ENCODE data around the gene AGBL4.
A peak's percentile ranks its signal among the peaks of the same experiment; 100 is the strongest.
"Not testable (repeated sequence)": the region's sequence is repeated elsewhere in the genome, so short reads cannot be mapped to it uniquely, and the experiment has no call there.

Gene AGBL4

DNA sequence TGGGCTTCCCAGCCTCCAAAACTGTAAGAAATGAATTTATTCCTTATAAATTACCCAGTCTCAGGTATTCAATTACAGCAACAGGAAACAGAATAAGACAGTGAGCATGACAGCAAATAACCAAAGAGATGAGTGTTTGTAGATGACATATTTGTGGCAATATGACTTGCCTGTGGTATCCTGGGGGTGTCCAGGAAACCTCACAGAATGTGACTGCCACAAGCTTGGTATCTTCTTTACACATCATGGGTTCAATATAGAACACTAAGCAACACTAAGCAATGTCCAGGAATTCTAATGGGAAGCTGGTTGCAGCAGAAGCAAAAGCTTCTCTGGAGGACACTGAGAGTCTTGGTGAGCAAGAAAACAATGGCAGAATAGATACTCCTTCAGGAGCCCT, 1010.7 kb downstream of the AGBL4 start:
- DNase-seq = peak; percentile 59

DNA sequence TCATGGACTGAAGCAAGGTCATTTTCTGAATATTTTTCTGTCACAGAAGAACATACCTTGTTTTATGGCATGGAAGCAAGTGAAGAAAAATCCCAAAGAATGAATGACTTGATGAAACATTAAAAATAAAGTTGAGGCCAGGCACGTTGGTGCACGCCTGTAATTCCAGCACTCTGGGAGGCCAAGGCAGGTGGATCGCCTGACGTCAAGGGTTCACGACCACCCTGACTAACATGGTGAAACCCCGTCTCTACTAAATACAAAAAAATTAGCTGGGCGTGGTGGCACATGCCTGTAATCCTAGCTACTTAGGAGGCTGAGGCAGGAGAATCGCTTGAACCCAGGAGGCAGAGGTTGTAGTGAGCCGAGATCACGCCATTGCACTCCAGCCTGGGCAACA, 1020.8 kb downstream of the AGBL4 start:
- not testable (repeated sequence) for DNase-seq

DNA sequence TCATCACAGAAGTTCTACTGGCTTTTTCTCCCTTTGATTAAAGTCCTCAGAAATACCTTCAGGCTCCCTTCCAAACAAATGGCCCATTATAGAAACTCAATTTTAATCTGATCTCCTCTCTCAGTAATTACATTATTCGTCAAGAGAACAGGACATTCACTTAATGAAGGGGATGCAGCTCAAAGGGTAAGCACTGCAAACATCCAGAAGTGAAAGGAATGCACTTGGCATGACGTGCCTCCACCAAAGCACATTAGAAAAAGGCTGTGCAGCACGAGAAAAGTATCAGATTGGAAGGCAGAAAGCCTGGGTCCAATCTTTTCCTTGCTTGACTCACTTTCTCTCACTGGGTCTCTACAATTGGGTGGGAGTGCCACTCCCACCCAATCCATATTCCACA, 1024.4 kb downstream of the AGBL4 start:
- no peak for DNase-seq

DNA sequence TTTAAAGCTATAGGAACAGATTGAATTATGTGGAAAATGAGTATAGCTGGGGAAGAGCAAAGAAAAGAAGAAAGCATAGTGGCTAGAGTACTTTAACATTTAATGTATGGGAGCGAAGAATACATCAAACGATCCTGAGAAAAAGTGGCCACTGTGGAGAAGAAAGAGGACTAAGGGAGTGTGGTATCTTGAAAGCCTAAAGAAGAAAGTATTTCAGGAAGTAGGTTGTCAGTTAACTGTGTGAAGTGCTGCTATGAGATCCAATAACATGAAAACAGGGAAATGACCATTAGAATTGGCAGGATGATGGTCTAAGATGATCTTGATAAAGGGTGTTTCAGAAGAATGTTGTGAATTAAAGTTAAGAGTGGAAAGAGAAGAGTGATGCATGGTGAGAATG, 1027.4 kb downstream of the AGBL4 start:
- no peak for DNase-seq

DNA sequence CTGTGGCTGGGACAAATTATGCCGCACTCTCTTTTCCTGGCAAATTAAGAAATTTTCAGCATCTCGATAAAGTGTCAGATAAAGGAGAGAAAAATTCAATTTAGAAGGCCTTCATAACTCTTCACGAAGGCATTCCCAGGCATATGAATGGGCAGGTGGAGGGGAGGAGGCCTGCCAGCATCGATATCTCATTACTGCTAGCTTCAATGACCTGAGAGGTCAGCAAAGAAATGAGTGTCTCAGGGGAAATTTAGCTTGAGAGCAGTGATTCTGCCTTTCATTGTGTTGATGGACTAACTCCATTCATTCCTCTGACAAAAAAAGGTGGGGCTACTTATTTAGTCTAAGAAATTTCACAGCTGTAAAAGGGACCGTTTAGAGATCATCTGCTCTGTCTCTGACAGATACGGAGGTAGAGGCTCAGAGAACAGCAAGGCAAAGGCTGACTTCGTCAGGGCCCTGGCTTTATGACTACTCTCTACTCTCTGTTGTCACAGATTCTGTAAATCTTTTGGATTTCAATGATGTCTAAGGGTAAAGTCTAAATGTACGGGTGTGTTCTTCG, 1035.0 kb downstream of the AGBL4 start:
- DNase-seq = no peak

DNA sequence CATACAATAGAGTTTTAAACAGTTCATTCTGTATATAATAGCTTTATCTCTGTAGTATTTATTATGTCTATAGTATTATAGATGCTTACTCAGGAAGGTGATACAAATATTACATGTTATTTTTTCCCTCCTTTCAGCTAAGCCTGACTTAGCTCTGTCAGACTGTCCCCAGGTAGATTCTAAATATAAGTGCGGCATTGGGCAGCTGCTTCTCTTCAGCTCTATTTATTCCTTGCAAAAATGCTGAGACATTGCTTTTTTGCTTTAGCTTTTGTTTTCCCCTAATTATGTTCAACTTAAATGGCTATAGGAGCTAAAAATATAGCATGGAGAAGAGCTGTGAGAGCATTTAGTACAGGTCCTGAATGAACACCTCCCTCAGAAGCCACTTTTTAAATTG, 1043.8 kb downstream of the AGBL4 start:
- DNase-seq = no peak

DNA sequence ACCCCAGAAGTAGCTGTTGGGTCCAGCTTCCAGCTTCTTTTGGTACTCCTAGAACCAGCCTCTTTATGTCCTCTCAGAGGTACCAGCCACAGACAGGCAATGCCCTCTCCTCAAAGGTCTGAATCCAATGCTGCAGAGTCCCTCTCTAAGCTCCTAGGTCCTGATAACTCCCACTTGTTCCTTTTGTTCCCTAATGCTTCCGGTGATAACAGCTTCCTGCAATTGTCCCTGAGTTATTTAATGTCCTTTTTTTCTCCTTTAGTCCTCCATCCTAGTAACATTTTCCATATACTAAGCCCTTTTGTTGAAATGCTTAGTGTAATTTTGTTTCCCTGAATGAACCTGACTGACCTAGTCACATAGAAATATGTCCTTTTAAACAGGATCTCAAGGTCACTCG, 1045.3 kb downstream of the AGBL4 start:
- DNase-seq = no peak

DNA sequence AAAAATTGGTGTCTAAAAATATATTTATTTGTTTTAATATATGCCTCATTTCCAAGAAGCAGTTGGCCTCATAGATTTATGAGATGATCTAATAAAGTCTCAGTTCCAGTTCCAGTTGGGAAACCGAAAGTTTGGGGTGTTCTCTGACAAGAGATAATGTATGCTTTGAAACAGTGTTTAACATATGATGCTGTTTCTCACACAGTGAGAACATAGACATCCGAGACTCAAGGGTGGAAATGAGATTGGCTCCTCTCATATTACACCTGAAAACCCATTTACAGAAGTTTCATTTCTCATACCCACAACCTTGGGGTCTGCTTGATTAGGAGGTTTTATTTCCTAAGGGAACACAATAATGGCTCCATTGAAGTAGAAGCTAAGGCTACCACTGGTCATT, 1046.5 kb downstream of the AGBL4 start:
- no peak for DNase-seq

DNA sequence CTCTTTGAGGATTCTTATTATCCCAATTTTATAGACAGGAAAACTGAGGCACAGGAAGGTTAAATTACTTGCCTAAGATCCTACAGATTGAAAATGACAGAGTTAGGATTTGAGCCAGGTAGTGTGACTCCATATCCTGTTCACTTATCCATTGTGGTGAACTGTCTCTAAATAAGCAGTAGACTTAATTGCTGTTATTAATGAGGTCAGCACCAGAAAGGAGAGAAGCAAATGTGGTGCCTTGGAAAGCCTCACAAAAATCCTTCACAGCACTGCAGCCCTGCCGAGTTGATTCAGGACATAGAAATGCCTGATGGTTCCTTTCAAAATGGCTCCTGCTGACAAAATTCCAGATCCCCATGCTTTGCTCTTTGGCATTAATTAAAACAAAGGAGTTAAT, 1053.8 kb downstream of the AGBL4 start:
- peak; percentile 59 for DNase-seq

DNA sequence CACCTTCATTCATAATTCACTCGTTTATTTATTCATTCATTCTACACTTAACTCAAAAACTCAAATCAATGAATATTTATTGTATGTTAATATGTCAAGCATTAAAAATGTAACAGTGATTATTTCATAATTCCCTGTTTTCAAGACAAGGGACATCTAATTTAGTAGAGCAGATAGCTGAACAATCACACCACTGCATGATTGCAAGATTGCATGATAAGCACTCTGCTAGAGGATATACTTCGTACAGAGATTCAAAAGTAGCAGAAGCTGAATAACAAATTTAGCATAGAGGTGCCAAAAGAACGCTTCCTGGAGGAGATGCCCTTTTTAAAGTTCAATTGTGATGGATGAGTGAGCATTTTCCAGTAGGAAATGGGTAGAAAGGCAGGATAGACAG, 1056.4 kb downstream of the AGBL4 start:
- DNase-seq = no peak

DNA sequence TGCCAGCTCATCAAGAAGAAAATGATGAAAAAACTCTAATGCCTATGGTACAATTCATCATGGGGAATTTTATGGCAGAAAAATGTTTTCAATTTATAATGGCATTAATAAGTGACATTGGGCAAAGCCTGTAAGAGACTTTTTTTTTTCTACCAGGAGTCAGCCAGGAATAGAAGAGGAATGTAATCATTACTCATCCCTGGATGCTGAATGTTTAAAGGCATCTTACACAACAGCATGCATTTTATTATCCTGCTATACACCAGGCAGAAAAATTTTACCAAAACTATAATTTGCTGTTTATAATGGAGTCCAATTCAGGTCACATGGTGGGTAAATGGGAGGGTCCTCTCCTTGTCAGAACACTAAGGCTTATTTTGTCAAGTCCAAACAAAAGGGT, 1057.2 kb downstream of the AGBL4 start:
- peak; percentile 75 for DNase-seq

DNA sequence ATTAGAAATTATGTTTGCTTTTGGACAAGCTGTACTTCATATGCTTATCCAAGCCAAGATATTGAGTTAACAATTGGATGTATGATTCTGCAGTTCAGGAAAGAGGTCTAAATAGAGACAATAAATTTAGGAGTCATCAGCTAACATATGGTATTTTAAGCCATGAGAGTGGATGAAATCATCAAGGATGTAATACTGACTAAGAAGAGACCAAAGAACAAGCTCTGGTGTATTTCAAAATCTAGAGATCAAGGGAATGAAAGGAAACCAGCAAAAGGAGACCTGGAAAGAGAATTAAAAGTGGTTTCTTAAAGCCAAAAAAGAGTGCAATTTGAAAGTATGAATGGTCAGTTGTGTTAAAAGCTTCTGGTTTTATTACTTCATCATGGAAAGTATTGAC, 1063.4 kb downstream of the AGBL4 start:
- DNase-seq = no peak

DNA sequence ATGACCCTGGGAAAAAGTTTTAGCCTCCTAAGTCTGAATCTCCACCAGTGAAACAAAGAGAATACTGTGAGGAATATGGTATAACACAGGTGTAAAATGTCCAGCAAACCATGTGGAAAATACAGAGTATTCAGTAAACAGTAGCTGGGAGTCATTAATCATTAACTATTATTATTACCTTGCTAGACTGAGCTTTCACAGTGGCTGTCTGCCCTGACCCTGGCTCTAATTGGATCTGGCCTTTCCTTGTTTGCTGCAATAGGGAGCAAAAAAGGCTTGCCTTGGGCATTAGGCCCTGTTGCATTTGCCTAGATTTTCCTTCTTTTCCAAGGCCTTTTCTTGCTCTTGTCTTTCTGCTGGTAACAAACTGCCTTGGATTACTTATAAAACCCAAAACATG, 1068.0 kb downstream of the AGBL4 start:
- no peak for DNase-seq

DNA sequence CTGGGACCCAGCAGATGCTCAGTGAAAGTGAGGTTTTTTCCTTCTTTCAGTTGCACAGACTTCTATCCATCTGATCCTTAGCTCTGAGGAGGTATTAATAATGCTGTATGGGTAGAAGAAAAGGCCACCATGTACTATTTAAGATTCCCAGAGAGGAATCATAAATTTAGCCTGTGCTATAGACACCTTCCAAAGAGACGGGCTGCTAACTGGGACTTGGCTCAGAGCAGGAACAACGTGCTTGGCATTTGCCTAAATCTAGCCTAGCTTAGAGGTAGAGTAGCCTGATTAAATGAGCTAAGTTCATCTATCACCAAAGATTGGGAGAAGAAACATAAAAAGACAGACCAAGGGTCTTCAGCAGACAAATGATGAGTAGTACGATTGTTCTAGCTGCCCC, 1070.1 kb downstream of the AGBL4 start:
- DNase-seq = no peak

DNA sequence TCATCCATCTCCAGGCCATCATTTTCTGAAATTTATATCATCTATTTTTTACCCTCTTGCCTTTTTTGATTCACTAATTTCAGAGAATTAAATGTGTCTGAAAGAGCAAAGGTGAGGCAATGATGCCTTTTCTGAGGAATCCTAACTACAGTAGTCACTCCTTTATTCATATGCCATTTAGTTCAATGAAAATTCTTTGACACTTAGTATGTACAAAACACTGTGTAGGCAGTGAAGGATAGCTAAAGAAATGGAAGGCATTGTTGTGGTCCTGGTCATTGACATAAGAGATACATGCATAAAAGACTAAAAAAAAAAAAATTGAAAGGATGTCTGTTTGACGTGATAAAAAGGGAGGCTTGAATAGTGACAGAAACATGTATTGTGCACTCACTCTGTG, 1075.2 kb downstream of the AGBL4 start:
- peak; percentile 54 for DNase-seq

DNA sequence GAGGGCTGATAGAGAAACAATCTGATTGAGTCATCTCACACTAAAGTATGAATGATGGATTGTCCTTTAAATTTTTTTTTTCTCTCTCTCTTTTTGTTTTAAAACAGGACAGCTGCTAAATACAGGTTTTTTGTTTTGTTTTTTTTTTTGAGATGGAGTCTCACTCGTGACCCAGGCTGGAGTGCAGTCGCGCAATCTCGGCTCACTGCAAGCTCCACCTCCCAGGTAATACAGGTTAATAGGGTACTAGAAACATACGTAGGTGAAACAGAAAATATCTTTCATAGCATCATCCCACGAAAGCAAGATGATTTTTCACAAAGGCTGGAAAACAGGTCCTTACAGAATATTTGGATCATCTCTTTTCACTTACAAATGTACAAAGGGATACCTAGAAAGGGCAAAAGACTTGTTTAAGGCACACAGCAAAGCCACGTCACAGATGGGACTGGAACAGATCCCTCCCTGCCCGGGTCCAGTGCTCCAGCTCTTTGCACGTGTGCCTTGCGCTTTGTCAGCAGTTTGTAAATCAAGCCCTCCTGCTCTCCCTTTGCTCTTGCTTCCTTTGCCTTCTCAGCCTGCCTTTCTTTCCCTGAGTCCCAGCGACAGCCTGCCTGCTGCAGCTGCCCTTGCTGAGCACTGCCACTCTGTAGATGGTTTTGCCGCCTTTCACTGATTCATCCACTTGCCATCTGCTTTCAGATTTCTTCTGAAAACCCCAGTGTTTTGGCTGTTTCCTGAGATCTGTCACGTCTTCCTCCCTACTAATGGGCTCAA, 1075.8 kb downstream of the AGBL4 start:
- DNase-seq = peak; percentile 65

DNA sequence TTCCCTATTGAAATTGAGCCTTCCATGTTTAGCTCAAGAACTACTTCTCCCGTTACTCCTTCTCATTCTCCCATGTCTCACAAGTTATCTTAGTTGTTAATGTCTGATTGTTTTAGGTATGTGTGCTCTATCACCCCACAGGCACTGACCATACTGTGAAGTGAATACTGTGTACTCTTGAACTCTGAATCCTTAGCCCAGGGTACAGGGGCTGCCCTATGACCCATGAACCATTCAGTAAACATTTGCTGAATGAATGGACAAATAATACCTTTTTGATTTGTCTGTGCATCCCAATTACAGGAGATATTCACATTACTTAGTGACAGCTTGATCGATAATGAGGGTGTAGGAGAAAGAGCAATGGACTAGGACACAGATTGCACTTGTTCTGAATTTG, 1077.7 kb downstream of the AGBL4 start:
- no peak for DNase-seq

DNA sequence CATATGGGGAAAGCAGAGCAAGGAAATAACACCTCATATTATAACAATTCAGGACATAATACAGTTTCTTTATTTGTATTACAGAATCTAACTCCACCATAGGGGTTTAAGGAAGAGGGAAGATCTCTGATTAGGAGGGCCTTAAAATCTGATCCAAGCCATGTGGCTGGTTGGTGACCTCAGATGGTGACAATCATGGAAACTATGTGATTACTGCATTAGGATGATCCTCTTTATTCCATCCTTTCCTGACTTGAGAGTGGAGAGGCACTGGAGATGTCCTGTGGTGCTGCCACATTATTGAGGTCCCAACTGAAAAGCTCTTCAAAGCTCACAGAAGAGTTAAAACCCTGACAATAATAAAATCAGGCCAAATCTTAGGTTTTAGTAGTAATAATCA, 1078.9 kb downstream of the AGBL4 start:
- peak; percentile 49 for DNase-seq

DNA sequence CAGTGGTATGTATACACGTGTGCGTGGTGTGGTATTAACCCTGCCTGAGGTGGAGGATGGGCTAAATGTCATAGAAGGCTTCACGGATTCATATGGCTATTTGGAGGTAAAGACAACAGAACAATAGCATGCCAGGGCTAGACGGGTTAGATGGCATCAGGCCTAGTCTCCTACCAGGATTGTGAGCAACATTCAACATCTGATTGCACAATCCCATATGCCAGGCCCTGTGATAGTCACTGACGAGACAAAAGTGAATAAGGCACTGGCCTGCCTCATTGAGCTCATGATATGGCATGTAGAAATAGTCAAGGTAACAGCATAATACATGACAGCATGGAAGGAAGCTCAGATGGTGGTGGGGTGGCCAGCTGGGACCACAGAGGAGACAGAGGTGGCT, 1079.9 kb downstream of the AGBL4 start:
- DNase-seq = no peak

DNA sequence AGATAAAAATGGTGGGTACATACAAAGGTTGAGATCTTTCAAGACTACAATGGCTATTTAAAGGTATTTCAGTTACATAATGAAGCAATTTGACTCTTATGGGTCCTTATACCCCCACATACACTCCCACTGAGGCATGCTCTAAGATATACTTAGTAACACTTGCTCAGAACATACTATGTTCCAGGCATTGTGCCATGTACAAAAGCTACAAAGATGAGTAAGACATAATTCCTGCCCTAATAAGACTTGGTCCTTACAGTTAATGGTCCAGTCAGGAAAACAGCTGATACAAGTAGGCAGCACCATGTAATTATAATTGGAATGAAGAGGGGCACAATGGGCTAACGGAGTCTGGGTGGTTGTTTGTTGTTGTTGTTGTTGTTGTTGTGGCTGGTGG, 1080.4 kb downstream of the AGBL4 start:
- DNase-seq = peak; percentile 90

DNA sequence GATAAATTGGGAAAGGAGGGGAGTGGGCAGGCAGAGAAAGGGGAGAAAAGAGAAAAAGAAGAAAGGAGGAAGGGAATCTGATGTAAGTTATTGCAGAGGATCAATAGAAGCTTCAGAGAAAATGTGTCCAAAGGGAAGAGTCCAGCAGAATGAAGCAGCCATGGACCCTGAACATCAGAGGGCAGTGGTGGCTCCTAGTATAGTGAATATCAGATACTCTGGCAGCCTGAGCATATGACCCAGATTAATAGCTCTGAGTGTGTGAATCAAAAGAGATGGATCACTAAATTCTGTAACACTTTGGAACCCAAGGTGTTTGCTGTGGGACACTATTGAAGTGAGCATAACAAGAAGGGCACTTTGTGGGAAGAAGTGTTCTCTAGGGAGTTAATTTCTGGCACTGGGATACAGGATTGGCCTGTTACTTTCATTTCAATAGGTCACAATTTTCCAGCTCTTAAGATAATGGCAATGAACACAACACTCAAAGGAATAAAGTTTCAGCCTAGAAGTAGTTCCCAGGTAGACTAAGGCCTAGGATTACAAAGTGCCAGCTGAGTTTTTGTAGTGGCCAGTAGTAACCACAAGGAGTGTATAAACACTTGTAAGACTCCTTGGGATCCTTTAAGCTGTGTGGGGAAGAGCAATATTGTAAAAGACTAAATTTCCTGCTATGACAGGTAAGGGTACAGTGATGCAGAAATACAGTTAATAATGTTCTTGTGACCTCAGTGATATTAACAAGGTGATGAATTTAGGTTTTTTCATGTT, 1082.6 kb downstream of the AGBL4 start:
- DNase-seq = no peak

DNA sequence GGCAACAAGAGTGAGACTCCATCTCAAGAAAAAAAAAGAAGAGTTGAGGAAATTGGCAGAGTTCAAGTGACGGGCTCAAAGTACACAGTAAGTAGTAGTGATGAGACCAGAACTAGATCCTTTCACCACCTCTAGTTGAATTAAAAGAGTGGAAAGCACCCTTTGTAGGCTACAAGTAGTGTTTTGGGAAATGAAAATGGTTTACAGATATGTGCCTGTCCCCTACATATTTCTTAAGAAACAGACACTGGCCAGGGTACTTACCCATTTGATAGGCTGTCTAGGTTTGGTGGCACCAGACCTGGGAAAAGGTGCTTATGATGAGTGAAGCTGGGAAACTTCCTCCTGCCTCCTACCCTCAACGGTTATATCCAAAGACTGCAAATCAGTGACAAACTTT, 1083.4 kb downstream of the AGBL4 start:
- DNase-seq = no peak

DNA sequence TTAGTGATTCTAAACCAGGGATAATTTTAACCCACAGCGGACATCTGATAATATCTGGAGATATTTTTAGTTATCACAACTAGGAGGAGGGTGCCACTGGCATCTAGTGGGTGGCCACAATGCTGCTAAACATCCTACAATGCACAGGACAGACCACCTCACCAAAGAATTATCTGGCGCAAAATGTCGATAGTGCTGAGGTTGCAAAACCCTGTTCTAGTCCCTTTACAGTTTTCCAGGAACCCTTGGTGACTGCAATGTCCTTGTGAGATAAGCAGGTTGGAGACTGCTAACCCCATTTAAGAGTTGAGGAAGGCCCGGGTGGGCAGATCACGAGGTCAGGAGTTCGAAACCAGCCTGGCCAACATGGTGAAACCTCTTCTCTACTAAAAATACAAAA, 1083.9 kb downstream of the AGBL4 start:
- DNase-seq = no peak

DNA sequence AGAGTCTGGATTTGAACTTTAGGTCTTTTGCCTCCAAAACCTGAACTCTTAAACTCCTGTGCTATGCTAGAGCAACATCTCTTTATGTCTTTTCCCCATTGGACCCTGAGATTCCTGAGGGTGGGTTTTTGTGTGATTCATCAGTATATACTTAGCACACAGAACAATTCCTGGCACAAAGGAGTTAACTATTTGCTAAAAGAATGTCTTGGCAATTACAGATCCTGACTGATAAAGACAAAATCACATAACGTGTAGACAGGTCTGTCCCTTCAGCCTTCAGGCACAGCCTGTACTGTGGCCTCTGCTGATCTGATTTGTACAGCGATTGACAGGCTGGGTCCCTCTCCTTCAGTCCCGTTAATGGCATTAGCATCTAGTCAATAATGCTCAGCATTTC, 1084.7 kb downstream of the AGBL4 start:
- DNase-seq = peak; percentile 86

All from fibroblast of skin of right biceps (primary cell).